MM.1S (cell line): Measurements from ENCODE around the gene PEX5.

Experiments
- CTCF ChIP-seq: fragments of 300-600 bp; sonication (generic); IDR thresholded peaks from 2 replicates; pipeline ENCODE4 v1.5.1; 2016; ENCODE audit warnings: antibody characterized with exemption, low read length, mixed read lengths
- EZH2 ChIP-seq: fragments of 300-600 bp; sonication (generic); optimal IDR thresholded peaks from 2 replicates; pipeline ENCODE3; 2017; ENCODE audit warnings: low read depth, mild to moderate bottlenecking, antibody characterized with exemption, low read length, mixed read lengths
- EZH2phosphoT487 ChIP-seq: fragments of 300-600 bp; sonication (generic); IDR thresholded peaks from 2 replicates; pipeline ENCODE4 v1.6.1; 2018; ENCODE audit warnings: antibody characterized with exemption, low read length

DNA sequence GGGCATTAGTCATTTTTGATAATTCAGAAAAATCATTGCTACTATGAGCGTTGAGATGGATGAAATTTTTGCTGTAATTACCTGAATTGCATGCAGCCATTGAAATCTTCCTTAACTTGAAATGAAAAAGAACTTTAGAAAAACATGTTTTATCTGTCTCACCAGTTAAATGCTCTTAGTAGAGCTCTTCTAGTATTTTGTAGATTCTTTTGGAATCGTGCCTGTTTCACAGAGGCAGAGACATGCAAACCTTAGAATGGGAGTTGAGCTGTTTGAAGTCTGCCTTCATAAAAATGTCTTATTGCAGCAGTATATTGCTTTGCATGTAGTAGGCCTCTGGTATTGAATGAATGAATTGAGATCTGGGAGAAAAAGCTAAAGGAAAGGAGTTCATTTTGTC is 4.2 kb downstream of the PEX5 start:
- TF ChIP-seq CTCF (no peak), EZH2 (no peak), EZH2phosphoT487 (no peak)
